Stimulated activated CD4-positive, alpha-beta T cell treated with anti-CD3 and anti-CD28 coated beads, Interleukin-15, amount 100 ng/mL, for 24 hours (primary cell): ENCODE data around the gene TMEM178A.

Experiments
- DNase-seq: peaks from one replicate; pipeline ENCODE4 v3.0.0-alpha.2; 2020

TMEM178A gene

DNA sequence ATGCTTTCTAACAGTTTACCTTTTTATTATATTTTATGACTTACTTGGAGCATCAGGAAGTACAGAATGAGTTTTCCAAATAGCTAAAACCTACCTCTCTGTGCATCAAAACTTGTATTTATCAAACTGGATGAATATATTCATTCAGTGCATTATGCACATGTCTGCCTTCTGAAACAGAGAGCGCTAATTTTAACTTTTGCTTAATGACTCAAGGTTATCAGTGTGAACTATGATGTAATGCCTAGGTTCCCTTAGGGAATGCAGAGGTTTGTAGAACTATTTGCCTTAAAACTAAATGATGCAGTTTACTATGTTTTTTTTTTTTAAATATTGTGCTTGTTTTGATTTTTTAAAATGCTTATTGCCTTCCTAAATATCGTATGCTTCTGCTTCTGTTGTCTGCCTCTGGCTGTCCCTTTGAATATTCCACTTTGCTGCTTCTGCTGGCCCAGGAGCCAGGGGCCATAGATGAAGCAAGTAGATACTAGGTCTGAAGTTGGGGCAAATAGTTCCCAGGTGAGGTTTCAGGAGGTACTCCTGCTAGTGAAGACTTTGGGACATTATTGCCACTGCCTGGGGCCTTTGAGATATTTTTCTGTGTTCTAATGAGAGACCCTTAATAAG lies 16.5 kb downstream of the TMEM178A start:
- no peak for DNase-seq

DNA sequence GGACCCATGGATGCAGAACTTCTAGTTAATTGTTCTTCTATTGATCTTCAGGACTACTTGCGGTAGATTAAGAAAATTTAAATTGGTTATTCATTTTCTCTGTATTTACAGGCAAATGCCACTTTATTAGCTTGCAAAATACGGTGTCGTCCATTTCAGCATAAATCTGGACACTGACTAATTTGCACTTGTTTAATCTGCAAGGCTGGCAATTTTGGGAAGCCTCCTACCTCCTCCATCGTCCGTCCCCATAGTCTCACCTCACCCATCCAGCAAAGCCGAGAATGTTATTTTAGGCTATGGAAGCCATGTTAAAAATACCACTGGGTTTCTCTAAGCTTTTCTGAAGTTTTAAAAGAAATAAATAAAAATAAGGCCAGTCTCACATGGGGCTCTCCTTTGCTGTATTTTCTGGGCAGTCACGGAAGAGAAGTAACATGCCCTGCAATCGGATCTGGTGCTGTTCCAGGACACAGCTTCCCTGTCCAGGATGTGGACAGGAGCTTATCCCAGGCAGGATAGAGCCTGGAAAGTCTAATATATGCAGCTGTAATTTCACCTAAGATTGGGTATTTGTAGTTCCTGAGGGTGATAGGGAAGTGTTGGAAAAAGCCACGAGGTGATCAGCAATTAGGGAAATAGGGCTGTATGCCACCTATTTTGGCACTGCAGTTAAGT lies 17.4 kb downstream of the TMEM178A start:
- DNase-seq = no peak

DNA sequence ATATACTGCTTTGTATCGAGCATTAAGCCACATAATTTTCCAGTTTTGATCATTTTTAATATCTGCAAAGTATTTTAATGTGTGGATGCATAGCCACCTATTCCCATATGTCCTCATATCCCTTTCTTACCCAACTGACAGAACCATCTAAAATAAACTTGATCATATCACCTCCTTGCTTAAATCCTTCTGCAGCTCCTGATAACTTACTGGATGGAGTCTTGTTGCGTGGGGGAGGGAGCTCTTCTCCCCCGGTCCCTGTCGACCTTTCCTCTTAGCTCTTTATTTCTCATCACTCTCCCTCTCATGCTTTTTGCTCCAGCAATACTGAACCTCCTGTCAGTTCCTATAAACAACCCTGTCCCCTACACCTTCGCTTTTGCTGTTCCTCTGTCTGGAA lies 18.7 kb downstream of the TMEM178A start:
- no peak for DNase-seq

DNA sequence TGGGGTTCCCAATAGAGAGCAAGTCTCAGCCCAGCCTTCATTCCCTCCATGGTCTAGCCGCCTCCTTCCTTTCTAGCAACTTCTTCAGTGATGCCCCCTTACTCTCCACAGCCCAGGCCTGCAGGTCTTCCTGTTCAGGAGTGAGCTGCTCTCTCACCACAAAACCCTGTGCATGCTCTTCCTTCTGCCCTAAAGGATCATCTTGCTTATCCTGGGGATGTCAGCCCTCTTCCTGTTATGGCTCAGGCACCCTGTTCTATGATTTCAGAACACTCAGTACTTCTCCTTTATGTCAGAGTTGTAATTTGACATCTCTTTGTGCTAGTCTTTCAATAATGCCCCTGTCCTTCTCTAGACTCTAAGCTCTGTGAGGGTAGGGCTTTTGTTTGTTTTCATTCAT lies 19.4 kb downstream of the TMEM178A start:
- DNase-seq = no peak

- DNase-seq = no peak
These were observed 20.7 kb downstream of the TMEM178A start for GRCh38 chr2:39686456-39686855.

DNA sequence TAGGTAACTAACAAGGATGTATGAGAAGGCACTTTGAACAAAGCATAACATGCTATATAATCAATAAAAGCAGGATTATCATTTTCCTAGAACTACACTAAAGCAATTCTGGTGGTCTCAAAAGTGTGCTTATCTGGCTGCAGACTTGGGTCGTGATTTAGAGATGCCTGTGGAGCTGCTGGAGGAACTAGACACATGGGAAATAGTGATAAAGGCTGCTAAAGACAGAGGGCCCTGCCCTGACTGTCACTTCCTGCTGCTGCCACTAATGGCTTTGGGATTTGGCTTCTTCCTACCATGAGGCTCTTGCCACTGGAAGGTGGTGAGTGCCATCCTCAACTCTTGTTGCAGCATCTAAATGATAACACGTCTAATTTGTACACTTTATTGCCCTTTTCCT lies 22.5 kb downstream of the TMEM178A start:
- DNase-seq = no peak

DNA sequence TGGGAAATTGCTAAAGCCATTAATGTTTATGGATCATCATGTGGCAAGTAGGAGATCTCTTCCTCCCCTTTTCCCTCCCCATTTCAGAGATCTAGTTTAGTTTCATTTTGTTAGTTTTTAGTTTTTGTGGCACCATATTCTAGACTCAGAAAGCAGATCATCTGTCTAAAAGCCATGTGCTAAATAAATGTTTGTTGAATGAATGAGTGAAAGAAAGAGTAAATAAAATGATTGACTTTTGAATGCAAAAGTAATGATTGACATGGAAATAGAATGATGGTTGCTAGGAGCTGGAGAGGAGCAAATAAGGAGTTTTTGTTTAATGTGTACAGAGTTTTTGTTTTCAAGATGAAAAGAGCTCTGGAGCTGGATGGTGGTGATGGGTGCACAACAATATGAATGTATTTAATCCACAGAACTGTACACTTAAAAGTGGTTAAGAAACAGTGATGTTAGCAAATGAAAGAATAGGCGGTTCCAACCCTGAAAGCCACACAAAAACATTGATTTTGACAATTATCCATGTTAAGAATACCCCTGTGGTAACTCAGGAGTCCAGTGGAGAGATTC lies 23.6 kb downstream of the TMEM178A start:
- no peak for DNase-seq

DNA sequence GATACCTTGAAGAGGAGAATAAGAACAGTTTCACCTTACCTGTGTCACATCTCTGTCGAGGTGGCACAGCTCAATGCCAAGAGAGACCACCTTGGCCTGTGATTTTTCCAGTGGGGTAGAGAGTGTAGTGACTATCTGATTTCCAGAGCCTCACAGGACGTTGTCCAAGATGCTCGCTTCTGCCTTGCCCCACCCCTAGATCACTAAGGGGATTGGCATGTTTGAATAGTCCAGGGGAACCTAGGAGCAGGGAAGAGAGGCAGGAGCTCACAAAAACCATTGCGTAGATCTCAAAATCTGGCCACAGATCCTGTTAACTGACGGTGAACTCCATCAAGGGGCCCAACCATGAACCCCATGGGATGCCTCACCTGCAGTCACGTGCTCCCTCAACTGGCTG lies 24.2 kb downstream of the TMEM178A start:
- no peak for DNase-seq

DNA sequence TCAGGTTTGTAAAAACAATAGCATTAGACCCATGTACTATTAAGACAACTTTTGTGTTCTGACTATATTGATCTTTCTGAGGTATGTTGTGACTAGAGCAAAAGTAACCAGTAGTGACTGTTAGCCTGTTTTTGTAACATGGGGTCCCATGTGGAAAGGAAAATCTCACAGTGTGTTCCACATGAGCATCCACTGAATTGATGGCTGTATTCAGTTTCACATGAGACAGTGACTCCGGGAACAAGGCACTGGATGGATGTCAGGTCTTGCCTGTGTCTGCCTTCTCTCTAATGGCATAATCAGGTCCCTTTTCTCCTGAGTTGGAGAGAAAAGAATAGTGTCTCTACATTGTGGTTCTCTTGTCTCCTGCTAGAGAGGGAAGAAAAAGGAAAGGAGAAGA lies 27.5 kb downstream of the TMEM178A start:
- DNase-seq = no peak

DNA sequence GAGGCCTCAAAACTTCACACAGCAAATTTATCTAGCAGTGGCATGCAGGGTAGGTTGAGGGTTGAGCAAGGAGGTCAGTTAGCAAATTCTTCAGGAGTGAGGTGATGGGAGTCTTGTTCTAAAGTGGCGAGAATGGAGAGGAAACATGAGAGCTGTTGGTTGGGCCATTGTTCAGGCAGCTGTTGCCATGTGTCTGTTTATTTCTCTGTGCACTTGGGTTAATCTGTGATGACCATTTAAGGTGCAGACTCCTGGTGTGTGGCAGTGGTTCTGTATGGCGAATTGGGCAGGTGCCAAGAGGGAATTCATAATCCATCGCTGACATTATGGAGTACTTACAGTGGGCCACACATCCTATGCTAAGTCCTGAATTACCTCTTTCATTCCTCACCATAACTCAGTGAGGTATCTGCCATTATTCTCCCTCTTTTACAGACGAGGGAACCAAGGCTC lies 30.4 kb downstream of the TMEM178A start:
- DNase-seq = no peak

GRCh38 chr2:39696838-39697237 lies 31.1 kb downstream of the TMEM178A start:
- DNase-seq = no peak

GRCh38 chr2:39697454-39697853 lies 31.7 kb downstream of the TMEM178A start:
- DNase-seq = no peak

DNA sequence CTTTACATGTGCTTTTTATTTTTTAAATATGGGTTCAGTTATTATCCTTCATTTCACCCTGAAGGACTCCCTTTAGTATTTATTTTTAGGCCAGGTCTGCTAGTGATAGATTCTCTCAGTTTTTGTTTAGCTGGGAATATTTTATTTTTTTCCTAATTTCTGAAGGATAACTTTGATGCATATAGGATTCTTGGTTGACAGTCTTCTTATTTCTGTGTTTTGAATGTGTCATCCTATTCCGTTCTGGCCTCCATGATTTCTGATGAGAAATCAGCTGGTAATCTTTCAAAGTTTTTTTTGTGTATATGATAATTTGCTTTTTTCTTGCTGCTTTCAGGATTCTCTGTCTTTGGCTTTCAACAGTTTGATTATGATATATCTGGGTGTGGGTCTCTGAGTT lies 35.4 kb downstream of the TMEM178A start:
- DNase-seq = no peak

- DNase-seq = no peak
These were observed 37.6 kb downstream of the TMEM178A start for GRCh38 chr2:39703181-39703872.

GRCh38 chr2:39704540-39704939 lies 38.8 kb downstream of the TMEM178A start:
- DNase-seq = no peak

DNA sequence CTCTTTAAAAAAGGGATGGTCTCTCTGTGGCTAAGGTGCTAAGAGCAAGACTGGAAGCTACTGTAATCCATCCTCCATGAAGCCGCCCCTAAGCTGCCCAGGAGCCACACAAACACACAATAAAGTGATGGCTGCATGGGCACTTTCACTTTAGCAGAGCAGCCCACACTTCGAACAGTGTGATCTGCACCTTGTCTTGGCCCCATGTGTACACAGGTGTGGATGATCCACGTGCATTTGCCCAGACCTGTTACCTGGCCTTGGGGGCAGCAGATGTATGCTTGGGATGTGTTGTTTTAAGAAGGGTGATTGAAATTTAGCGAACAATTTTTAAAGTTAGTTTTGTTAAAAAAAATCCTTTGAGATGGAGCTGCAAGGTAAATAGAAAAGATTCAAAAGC lies 39.9 kb downstream of the TMEM178A start:
- DNase-seq = no peak

DNA sequence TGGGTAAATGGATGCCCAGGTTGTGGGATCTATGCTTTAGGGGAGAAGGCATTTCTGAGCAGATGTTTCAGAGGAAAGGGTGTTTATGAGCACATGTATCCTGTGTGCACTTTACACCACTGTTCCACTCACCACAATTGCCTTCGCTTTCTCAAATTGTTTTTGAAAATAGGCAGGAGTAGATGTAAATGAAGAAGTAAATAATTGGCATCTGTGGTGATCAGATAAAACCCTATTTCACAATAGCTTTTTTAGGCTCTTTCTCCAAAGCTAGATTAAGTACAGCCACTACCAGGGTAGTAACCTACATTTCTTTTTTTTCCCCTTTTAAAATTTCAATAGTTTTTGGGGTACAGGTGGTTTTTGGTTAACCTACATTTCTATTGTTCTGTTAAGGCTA lies 40.6 kb downstream of the TMEM178A start:
- DNase-seq = no peak

GRCh38 chr2:39706945-39707344 lies 41.2 kb downstream of the TMEM178A start:
- no peak for DNase-seq

- no peak for DNase-seq
These were observed 42.3 kb downstream of the TMEM178A start for GRCh38 chr2:39708003-39708402.

DNA sequence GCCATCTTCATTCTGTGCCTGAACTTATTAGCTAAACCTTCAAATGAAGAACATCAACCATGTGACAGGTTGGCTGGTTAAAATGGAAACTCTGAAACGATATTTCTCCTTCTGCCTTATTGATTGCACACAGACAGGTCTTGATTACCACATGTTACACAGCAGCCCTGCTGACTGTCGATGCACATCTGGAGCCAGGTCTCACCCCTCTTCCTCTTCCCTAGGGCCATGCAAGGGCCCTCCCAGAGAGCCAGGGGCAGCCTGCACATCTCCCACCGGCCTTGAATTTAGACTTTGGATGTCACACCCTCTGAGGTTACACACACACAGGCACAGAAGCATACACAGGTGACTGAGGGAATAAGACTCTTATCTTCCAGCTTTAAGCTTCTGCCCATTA lies 45.1 kb downstream of the TMEM178A start:
- DNase-seq = no peak

GRCh38 chr2:39712953-39713352 lies 47.2 kb downstream of the TMEM178A start:
- DNase-seq = no peak

DNA sequence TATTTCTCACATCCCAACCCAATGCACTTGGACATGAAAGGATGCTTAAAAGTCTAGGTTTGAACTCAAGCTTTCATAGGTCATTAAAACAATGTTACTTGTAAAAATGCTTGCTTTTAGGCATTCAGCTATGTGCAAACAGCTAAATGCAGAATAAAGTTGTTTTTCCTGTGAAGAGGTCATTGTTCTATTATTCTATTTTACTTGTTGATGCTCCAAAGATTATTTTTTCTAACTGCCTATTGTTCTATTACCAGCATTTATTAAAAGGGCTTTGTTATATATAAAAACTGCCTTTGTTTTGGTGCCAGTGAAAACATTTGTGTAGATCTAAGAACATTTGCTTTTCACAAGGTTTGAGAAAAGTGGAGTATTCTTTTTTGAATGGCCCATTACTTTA lies 49.4 kb downstream of the TMEM178A start:
- no peak for DNase-seq

- no peak for DNase-seq
These were observed 50.1 kb downstream of the TMEM178A start for GRCh38 chr2:39715822-39716221.

DNA sequence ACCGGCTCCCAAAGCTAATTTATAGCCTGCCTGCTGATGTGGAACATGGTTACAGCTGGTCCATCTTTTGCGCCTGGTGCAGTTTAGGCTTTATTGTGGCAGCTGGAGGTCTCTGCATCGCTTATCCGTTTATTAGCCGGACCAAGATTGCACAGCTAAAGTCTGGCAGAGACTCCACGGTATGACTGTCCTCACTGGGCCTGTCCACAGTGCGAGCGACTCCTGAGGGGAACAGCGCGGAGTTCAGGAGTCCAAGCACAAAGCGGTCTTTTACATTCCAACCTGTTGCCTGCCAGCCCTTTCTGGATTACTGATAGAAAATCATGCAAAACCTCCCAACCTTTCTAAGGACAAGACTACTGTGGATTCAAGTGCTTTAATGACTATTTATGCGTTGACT lies 51.4 kb downstream of the TMEM178A start:
- DNase-seq = no peak
